Heart left ventricle (tissue), 13 donors: ENCODE measurements around the gene ZNF79.

Experiments used
- POLR2A ChIP-seq, 2 donors: fragments of 450-650 bp; IDR thresholded peaks; one replicate each; pipeline ENCODE4 v1.6.1; 2017; ENCODE audit warnings: antibody characterized with exemption in 2 of 2, mild to moderate bottlenecking in 2 of 2, moderate library complexity in 2 of 2
- TF ChIP-seq, protein P1 (sequence below), 12 donors: fragments of 200-600 bp; sonication (generic) in 4 of 12; IDR thresholded peaks; one replicate each; pipeline versions ENCODE4 v1.5.0 to v1.8.0; 2018 to 2022; ENCODE audit warnings: antibody characterized with exemption in 12 of 12, mild to moderate bottlenecking in 5 of 12
- donor health status: ischemic (EF 13 %, LVEDD 7.1; RV severe dilation, severe dysfunction).
- donor health status: DM: no; HTN: yes; CAD: no.
- donor health status: DM: no; HTN: no; CAD: no.
- donor health status: ischemic (EF 25% LVEDD 6.9; RV normal size, moderate dysfunction).
- donor health status: ischemic (EF 25% LVEDD 5.7; RV mildly dilated, moderate dysfunction).
- donor health status: ischemic (EF 35%, LVEDD 5.7; RV mildly dilated, moderate dysfunction).
- donor health status: nonischemic (EF 11% LVEDD 7.7; RV severe dilation, severe dysfunction).
- donor health status: DM: yes; HTN: yes; CAD: no.
- donor health status: PGD.
- donor health status: ischemic (EF 29% LVEDD 5.4; RV normal size, mild dysfunction).
- donor health status: nonischemic (EF 23%, LVEDD 6.1; RV moderate dilation, normal function).

GRCh38 chr9:127422787-127423186, 1.4 kb upstream of the ZNF79 start:
- TF ChIP-seq, protein P1, sequence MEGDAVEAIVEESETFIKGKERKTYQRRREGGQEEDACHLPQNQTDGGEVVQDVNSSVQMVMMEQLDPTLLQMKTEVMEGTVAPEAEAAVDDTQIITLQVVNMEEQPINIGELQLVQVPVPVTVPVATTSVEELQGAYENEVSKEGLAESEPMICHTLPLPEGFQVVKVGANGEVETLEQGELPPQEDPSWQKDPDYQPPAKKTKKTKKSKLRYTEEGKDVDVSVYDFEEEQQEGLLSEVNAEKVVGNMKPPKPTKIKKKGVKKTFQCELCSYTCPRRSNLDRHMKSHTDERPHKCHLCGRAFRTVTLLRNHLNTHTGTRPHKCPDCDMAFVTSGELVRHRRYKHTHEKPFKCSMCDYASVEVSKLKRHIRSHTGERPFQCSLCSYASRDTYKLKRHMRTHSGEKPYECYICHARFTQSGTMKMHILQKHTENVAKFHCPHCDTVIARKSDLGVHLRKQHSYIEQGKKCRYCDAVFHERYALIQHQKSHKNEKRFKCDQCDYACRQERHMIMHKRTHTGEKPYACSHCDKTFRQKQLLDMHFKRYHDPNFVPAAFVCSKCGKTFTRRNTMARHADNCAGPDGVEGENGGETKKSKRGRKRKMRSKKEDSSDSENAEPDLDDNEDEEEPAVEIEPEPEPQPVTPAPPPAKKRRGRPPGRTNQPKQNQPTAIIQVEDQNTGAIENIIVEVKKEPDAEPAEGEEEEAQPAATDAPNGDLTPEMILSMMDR (IDR thresholded peaks at IDR 0.05) = no peak
- no peak for TF ChIP-seq POLR2A (IDR thresholded peaks at IDR 0.05)
